ENCODE results near the gene RNF121.
"Not testable (repeated sequence)": the region's sequence is repeated elsewhere in the genome, so short reads cannot be mapped to it uniquely, and the experiment has no call there.

GRCh38 chr11:71911321-71911985, 17.4 kb upstream of the RNF121 start:
- TF ChIP-seq, protein P1, sequence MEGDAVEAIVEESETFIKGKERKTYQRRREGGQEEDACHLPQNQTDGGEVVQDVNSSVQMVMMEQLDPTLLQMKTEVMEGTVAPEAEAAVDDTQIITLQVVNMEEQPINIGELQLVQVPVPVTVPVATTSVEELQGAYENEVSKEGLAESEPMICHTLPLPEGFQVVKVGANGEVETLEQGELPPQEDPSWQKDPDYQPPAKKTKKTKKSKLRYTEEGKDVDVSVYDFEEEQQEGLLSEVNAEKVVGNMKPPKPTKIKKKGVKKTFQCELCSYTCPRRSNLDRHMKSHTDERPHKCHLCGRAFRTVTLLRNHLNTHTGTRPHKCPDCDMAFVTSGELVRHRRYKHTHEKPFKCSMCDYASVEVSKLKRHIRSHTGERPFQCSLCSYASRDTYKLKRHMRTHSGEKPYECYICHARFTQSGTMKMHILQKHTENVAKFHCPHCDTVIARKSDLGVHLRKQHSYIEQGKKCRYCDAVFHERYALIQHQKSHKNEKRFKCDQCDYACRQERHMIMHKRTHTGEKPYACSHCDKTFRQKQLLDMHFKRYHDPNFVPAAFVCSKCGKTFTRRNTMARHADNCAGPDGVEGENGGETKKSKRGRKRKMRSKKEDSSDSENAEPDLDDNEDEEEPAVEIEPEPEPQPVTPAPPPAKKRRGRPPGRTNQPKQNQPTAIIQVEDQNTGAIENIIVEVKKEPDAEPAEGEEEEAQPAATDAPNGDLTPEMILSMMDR (IDR thresholded peaks at IDR 0.05; ENCODE audit: low read length): not testable (repeated sequence)
- not testable (repeated sequence) for TF ChIP-seq EZH2 (optimal IDR thresholded peaks at IDR 0.05; ENCODE audit: low read depth, low read length)

Data from MM.1S (cell line).